ENCODE measurements around the gene BCL6.

- TF ChIP-seq CTCF (IDR thresholded peaks at IDR 0.05) (no peak), POLR2A (IDR thresholded peaks at IDR 0.05) (no peak)
Measured at GRCh38 chr3:187767266-187768012, 22.2 kb upstream of the BCL6 start.
